C4-2B (cell line): ENCODE results near the gene ADORA3.

ENCODE experiments used
- CTCF ChIP-seq: fragments of 450-650 bp; conservative IDR thresholded peaks from 2 replicates; pipeline ENCODE4 v1.5.1; 2017; ENCODE audit warnings: mild to moderate bottlenecking
- ZFX ChIP-seq: fragments of 450-650 bp; IDR thresholded peaks from 2 replicates; pipeline ENCODE4 v1.6.1; 2017

- TF ChIP-seq CTCF: no peak
- no peak for TF ChIP-seq ZFX
Measured at GRCh38 chr1:111497592-111497991, 5.8 kb downstream of the ADORA3 start.
